GM19023 (cell line): ENCODE data around the gene SOBP.

Experiments
- ATAC-seq: cut with Tn5 transposase; IDR thresholded peaks from one replicate; pipeline ENCODE4 v1.9.1; 2021; ENCODE audit warnings: mild to moderate bottlenecking, moderate library complexity; ENCODE audit not compliant: unreplicated experiment

Gene SOBP

DNA sequence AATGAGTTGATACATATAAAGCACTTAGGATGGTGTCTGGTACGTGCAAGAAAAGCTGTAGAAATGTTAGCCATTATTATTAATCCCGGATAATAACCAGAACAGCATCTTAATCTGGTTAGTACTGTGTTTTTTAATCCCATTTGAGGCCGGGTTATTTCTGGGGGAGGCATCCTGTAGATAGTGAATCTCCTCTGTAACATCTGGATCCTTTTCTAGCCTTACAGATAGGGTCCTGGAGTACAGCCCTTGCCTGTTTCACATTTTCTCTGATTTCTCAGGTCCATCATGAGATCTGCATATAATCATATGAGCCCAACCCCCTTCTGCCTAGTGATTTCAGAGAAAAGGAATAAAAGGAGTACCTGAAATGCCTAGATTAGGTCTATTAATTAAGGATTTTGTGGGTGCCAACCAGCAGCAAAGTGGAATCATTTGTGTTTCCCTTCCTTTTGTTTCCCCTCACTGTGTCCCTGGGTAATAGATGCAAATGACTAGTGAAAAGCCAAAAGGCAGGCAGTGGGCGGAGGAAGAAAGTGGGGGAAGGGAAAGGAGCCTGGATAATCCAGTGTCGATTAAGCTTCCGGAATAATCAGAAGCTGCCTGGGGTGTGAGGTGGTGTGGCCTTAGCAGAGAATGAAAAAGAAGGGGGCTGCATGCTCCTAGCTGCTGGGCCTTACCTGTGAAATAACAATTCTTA, 88.9 kb downstream of the SOBP start:
- ATAC-seq = no peak

DNA sequence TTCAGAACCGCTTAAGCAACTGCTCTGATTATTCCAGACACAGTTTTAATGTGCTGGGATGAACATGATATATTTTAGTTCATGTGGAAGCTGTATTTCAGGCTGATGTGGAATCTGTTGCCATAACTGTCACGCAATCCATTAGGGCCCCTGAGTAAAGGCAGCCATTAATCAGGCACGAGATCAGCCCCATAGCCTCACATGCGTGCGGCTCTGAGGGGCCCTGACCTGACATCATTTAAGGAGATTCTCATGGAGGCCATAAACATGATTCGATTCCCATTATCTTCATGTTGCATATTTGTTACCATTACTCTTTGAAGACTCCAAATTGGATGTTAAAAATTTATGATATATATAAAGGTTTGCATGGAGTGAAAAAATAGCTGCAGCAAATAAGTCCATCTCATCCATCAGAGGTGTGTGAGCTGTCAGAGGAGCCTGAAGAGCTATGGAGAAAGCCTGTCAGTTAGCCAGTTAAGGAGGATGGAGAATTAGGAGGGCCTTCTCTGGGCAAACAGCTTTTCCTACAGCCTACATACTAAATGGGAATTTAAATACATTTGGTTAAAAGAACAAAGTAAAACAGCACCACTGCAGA, 89.6 kb downstream of the SOBP start:
- no peak for ATAC-seq

DNA sequence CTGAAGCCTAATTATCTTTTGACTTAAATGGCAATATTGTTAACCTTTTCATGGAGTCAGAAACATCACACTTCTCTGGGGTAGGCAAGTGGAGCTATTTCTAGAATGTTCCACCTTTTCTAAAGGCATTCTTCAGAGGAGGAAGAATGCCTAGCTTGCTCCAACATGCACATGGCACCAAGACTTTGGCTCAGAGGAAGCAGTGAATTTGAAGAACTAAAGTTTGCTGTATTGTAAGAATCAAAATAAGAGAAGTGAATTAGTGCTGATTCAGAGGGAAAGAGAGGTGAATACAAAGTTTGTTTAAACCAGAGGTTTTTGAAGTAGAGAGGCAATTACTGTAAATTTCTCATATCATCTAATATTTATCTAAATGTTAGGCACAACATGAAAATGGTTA, 92.2 kb downstream of the SOBP start:
- no peak for ATAC-seq

- no peak for ATAC-seq
These were observed 94.8 kb downstream of the SOBP start for GRCh38 chr6:107584726-107585125.

- no peak for ATAC-seq
These were observed 96.0 kb downstream of the SOBP start for GRCh38 chr6:107585815-107586435.

GRCh38 chr6:107587451-107587850, 97.5 kb downstream of the SOBP start:
- ATAC-seq = no peak

DNA sequence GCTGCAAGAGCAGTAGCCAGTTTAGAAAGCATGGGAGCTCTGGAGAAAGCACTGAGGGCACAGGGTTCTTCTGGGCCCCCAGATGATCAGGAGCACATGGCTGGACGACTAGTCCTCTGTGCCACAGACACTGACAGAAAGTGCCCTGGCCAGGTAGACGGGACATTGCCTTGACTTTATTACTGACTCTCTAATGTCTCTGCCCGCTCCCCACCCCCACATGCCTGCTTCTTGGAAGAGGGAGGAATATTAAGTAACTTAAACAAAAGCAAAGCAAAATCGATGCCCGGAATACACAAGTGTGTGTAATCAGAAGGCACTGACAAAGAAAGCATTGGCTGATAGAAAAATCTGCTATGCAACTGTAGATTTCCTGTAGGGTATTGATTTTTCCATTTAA, 99.3 kb downstream of the SOBP start:
- no peak for ATAC-seq

GRCh38 chr6:107589934-107590333, 100.0 kb downstream of the SOBP start:
- no peak for ATAC-seq

DNA sequence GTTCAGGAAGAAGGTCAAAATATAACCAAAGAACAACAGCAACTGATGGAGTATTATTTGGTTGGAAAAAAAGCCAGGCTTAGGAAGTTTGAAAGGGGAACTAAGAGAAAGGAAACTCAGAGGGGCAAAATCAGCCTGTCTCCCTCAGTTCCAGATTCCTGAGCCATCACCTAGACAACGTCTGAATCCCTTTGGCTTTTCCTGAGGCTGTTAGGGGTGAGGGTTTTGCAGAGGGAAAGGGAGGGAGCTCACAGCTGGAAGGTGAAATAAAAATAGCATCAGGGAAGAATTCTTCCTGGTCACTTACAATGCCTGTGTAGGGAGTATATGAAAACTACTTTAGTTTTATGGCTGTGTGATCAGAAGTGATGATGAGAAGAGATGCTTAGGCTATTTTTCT, 100.5 kb downstream of the SOBP start:
- ATAC-seq = no peak

DNA sequence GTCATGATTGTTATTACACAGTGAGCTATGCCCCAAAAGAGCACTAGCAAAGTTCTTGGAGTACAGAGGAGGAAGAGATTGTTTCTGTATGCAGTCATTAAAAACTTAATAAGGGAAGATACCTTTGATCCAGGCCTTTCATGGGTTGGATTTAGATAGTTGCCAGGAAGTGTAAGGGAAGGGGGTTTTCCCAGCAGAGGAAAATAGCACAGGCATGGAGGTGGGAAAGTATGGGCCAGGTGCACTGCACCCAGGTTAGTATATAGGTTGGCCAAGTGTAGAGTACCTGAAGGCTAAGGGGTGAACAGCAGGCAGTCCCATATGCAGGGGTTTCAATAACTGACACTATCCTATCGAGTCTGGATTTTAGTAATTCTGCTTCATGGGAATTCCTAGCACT, 101.4 kb downstream of the SOBP start:
- no peak for ATAC-seq

- ATAC-seq = no peak
These were observed 102.9 kb downstream of the SOBP start for GRCh38 chr6:107592806-107593205.

DNA sequence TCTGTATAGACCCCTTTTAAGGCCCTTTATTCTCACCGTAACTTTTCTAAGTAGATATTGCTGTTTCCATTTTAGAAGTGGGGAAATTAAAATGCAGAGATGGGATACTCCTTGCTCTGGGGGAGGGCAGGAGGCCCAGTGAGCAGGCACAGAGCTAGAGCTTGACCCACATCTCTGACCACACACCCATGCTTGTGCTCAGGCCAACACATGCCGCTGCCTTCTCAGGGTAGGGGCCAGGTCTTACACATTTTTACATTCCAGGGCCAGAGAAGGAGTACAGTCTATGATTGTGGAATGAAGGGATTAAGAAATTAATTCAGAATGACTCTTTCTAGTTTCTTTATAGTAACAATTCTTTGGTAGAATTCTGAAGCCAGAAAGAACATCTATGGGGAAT, 104.8 kb downstream of the SOBP start:
- no peak for ATAC-seq

- no peak for ATAC-seq
These were observed 108.2 kb downstream of the SOBP start for GRCh38 chr6:107598091-107598490.

GRCh38 chr6:107599043-107599442, 109.1 kb downstream of the SOBP start:
- ATAC-seq = no peak

DNA sequence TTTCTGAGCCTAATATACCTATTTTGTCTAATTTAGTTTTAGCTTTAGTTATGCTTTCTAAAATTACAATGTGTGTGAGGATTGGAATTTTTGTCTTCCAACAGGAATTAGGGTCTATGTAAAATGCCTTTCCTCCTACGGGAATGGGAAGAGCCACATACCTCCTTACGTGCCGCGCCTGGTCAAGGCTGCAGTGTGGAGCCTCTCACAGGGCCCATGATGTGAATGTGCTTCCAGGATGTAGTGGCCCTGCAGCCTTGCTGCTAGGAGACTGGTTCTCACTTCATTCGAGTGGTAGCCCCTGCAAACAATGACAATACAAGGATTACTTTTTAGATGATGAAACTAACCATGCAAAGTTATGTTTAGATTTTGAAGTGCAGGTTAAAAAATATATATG, 110.2 kb downstream of the SOBP start:
- no peak for ATAC-seq

- ATAC-seq = no peak
These were observed 111.0 kb downstream of the SOBP start for GRCh38 chr6:107600936-107601335.

DNA sequence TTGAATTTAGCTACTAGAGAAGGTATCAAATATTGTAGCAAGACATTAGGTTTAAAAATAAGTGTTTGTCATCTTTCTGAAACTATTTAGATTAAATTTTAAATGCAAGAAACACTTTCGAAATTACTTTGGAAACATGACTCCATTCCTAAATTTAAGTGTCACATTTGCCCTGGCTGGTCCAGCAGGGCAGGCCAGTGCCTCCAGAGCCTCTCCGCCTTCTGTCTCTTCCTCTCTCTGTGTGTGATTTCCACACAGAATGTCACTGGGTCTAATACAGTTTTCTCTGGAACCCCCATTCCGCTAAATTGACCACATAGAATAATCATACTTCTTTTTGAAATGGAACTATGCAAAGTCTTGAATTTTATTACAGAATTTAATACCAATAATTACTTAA, 111.5 kb downstream of the SOBP start:
- ATAC-seq = no peak

DNA sequence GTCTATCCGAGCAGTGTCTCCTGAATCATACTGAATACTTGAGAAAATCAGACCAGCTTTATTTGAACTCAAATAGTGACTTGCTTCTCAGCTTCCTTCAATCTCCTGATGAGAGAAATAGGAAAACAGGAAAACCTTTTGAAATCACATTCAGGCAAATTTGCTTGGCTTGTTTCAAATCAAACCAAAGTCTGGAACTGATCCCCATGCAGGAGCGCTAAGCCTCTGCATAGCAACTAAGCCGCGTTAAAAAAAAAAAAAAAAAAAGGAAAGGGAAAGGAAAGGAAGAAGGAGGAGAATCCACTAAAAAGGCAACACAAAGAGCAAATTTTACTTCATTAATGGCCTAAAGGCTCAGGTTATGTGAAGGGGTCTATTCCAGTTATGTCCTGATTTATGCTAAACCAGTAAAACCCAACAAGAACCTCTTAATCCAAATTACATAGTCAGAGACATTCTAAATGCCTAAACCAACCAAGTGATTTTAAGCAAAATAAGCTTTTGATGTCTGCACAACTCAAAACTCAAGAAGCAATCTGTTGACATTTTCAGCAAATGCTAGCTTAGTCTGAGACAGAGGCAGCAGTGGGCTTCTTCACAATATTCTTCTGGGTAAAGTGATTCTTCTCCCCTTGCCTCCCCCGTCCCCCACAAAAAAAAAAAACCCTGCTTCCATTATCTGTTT, 112.5 kb downstream of the SOBP start:
- no peak for ATAC-seq

DNA sequence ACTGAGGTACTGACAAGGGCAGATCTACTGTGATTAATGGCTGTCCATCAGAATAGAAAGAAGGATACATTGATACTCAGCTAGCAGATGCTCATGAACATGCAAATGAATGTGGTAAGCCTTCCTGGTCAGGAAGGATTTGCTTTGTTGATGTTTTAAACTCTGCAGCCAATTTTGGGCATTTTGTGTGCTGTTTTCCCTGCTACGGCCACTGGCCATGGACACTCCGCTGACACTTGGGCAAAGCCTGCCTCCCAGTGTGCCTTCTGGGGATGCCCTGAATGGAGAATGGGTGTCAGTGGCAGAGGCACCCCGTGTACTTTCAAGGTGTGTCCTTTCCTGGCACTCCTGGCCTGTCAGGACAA, 113.1 kb downstream of the SOBP start:
- no peak for ATAC-seq

DNA sequence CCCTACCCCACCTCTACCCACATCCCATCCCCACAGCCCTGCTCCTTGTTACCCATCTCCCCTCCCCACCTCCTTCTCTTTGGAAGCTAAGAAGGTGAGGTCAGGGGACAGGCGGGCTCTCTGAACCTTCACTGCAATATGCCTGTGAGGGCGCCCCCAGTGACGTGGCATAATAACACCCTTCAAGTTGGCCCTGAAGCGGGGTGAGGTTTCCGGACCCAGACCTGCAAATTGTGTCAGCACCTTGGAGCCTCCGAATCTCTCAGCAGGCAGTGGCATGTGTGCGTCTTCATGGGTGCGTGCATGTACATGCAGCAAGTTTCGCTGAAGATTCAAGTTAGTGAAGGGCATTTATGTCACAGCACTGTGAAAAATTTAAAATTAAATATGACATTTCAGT, 114.6 kb downstream of the SOBP start:
- no peak for ATAC-seq

DNA sequence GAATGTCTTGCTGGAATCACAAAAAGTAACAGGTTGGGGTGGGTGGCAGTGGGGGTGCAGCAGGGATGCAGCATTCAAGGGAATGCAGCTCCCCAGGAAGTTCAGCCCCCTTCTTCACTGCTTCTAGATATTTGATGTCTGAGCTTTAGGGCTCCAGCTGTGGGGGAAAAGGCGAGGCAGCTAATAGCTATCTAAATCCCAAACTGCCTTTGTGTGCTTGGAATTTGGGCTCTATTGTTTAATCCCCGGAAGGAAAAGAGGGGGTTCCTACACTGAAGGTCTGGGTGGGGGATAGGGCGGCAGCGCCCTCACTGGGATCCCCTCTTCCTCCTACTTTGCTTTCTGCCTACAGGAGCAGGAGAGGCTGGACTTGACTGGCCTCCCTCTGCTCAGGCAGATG, 116.5 kb downstream of the SOBP start:
- ATAC-seq = no peak

- ATAC-seq = no peak
These were observed 117.2 kb downstream of the SOBP start for GRCh38 chr6:107607116-107607515.
